Epidermal melanocyte (primary cell): ENCODE results near the gene OCRL.
A peak's percentile ranks its signal among the peaks of the same experiment; 100 is the strongest.

Experiments used
- DNase-seq: peaks from one replicate; pipeline ENCODE4 v3.0.0; 2011; ENCODE audit warnings: low spot score; ENCODE audit not compliant: insufficient read length

OCRL gene

DNA sequence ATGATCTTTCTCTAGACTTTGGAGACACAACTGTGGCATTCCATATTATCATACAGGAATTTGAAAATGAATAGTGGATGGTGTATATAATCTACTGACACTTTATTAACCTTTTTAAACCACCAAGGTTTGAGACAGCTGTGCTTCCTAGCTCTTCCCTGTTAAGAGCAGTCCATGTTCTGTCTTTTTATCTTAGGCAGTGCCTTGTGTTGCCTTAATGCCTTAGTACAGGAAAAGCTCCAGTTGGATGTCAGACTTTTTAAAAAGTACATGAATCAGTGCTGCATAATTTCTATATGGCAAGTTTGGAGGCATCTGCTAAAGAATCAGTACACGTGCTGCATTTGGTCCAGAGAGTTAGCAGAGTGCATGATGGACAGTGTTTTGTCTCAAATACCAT lies 45.1 kb downstream of the OCRL start:
- DNase-seq, result no peak

- no peak for DNase-seq
Measured at GRCh38 chrX:129585691-129586090, 45.6 kb downstream of the OCRL start.

GRCh38 chrX:129586446-129586845 lies 46.4 kb downstream of the OCRL start:
- DNase-seq, result no peak

- DNase-seq, result no peak
Measured at GRCh38 chrX:129590596-129590995, 50.5 kb downstream of the OCRL start.

- no peak for DNase-seq
Measured at GRCh38 chrX:129593137-129593536, 53.1 kb downstream of the OCRL start.

- no peak for DNase-seq
Measured at GRCh38 chrX:129594781-129595180, 54.7 kb downstream of the OCRL start.

GRCh38 chrX:129596077-129596476 lies 56.0 kb downstream of the OCRL start:
- no peak for DNase-seq

DNA sequence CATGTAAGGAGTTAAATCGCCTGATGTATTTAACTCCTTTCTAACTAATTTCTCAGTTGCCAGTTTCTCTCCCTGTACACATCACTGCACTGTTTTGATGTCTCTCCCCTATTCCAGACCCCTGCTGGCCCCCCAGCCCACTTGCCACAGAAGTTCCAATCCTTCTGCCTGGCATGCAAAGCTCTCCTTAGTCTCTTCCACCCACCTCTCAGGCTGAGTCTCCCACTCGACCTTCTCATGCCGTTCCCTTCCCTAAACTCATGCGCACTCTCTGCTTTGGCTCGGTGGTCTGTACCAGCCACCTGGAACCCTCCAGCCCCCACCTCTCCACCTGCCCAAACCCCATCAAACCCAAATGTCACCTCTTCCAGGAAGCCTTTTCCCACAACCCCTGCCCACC lies 57.8 kb downstream of the OCRL start:
- no peak for DNase-seq

GRCh38 chrX:129599499-129599898 lies 59.4 kb downstream of the OCRL start:
- no peak for DNase-seq

GRCh38 chrX:129599996-129600395 lies 59.9 kb downstream of the OCRL start:
- no peak for DNase-seq

GRCh38 chrX:129600981-129601424 lies 60.9 kb downstream of the OCRL start:
- DNase-seq, result peak; percentile 41

GRCh38 chrX:129606918-129607317 lies 66.9 kb downstream of the OCRL start:
- peak; percentile 31 for DNase-seq

DNA sequence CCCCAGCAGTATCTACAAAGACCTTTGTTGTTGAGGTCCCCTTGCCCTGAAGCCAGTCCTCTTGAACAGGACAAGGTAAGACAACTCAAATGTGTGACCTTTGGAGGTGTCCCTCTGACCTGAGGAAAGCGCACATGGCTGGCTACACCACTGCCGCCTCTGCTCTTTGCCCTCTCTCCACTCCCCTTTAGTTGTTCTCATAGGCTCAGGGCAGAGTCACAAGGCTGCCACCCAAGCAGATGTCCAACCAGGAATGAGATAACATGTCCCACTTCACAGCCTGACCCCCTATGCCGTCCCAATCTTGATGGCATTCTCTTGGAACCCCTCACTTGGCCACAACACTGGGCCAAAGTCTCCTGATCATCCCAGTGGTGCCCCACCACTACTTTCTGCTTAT lies 68.4 kb downstream of the OCRL start:
- DNase-seq, result no peak

DNA sequence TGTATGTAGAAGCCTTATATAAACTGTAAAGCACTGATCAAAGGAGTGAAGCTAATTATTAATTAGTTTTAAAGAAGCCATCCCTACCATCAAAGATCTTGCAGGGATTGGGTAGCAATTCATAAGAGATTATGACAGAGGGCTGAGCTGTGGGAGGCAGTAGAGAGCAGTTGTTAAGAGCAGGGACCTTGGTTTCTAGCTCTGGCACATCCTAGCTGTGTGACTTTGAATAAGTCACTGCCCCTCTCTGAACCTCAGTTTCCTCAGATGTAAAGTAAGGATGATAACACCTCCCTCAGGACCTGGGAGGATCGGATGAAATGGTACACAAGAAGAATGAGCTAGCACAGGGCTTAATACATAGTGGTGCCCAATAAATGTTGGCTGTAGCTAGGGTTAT lies 69.3 kb downstream of the OCRL start:
- DNase-seq, result no peak

- DNase-seq, result no peak
Measured at GRCh38 chrX:129612396-129612795, 72.3 kb downstream of the OCRL start.

DNA sequence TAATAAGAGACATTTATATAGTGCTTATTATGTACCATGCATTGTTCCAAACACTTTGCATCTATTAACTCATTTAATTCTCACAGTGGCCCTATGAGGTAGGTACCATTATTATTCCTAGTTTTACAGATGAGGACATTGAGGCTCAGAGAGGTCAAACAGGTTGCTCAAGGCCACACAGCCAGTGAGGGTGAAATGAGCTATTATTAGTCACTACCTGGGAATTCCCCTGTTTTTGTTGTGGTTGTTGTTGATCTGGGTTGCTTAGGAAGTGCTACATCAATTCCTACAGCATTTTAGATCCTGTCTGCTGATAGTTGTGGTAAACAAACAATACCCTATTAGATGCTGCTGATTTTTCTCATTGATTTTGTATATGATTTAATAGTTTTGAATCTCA lies 73.5 kb downstream of the OCRL start:
- DNase-seq, result no peak

- no peak for DNase-seq
Measured at GRCh38 chrX:129614481-129615255, 74.6 kb downstream of the OCRL start.

- DNase-seq, result no peak
Measured at GRCh38 chrX:129617420-129617819, 77.4 kb downstream of the OCRL start.

GRCh38 chrX:129618997-129619396 lies 78.9 kb downstream of the OCRL start:
- no peak for DNase-seq

DNA sequence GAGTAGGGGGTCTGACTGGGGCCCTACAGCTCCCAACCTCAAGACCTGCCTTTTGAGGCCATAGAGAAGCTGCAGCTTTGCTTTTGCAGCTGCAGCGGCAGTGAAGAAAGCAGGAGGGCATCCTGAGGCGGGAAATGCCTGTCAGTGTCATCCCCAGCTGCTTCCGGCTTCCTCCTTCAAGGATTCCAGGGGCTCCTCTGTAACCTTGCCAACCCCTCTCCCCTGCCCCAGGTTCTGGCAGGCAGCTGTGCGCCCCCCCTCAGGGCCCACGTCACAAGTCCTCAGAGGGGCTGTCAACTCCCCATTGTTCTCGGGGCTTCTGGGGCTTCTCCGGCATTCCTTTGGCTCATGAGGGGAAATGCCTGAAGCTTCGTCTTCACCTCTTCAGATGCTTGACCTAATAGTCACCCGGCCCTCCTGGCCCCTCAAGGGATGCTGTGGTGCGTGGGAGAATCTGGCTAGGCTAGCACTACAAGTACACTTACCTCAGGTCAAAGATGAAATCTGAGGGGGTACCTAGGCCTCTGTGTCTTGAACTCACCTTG lies 82.8 kb downstream of the OCRL start:
- no peak for DNase-seq

DNA sequence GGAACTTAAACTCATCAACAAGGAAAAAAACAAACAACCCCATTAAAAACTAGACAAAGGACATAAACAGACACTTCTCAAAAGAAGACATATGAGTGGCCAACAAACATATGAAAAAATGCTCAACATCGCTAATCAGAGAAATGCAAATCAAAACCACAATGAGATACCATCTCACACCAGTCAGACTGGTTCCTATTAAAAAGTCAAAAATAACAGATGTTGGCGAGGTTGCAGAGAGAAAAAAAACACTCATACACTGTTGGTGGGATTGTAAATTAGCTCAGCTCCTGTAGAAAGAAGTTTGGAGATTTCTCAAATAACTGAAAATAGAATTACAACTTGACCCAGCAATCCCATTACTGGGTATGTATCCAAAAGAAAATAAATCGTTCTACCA lies 86.0 kb downstream of the OCRL start:
- no peak for DNase-seq

DNA sequence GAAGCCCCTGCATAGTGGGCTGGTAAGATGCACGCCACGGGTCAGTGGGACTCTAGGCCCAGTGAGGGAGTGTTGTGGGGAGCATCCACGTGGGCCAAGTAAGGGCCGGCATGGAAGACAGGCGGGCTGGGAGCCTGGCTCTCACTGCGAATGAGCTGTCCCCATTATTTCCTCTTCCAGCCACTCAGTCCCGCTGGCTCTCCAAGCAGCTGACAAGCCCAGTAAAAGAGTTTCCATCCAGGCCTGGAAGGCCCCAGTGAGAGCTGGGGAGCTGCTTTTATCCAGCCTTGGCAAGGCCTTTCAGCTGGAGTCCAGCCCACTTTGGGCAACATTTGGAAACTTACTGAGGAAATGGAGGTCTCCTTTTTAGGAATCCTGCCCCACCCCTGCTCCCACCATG lies 89.8 kb downstream of the OCRL start:
- DNase-seq, result no peak

GRCh38 chrX:129631849-129632248 lies 91.8 kb downstream of the OCRL start:
- DNase-seq, result no peak
